HCT116 (cell line): ENCODE results near the gene ARNT2. TPM values are rescaled to one million over a fixed set of nuclear protein-coding genes. Genes with fewer than 3 reads are reported as not detected.

ENCODE experiments used
- ATAC-seq: fragments of 200-7000 bp; cut with Tn5 transposase; 2 replicates; pipeline ENCODE4 v1.9.1; 2020; ENCODE audit warnings: mild to moderate bottlenecking, moderate library complexity
- BruUV-seq: library from RNA; stranded (reverse); fragments of 400-500 nt; replicated peaks from 2 replicates; lab custom pipeline; 2021; lab: Mats Ljungman, UMichigan
- CTCF ChIA-PET: fragments of 300-600 bp; sonication (Branson Sonifier 250); formaldehyde crosslinking; loops from one replicate; lab custom pipeline; 2021; ENCODE audit warnings: antibody characterized with exemption; lab: Charles Lee
- POLR2A ChIA-PET: fragments of 300-600, 350-600 bp; sonication (Branson Sonifier 250); formaldehyde crosslinking; loops from one replicate; lab custom pipeline; 2021; ENCODE audit warnings: antibody characterized with exemption; lab: Charles Lee
- RAD21 ChIA-PET, 2 experiments: fragments of 300-600 bp; sonication (Branson Sonifier 250); formaldehyde crosslinking; loops; one replicate each; lab custom pipeline; 2023; ENCODE audit warnings: low total read pairs in 2 of 2; ENCODE audit not compliant: uncharacterized antibody in 2 of 2, unreplicated experiment in 2 of 2, low non-redundant PET in 1 of 2; lab: Charles Lee
- DNase-seq: peaks from one replicate; pipeline ENCODE4 v3.0.0-alpha.2; 2010; ENCODE audit warnings: low read depth, low spot score
- H2AFZ ChIP-seq: fragments of 200-600 bp; shearing (Covaris generic), sonication (generic); 2 replicates; pipeline ENCODE4 v1.6.1; 2017; ENCODE audit warnings: low read depth, mixed run types, mixed read lengths, antibody characterized with exemption, low read length; ENCODE audit not compliant: poor library complexity, severe bottlenecking
- H3K27ac ChIP-seq: 2 replicates; pipeline ENCODE4 v1.5.1; 2012; ENCODE audit warnings: low read depth, low read length
- H3K27me3 ChIP-seq: fragments of 200-600 bp; sonication (generic); 2 replicates; pipeline ENCODE4 v1.6.1; 2016; ENCODE audit warnings: mixed run types, low read length, mixed read lengths; ENCODE audit not compliant: insufficient read depth
- H3K36me3 ChIP-seq, 2 experiments: fragments of 200-500 bp in 1 of 2; fragments of 200-600 bp in 1 of 2; sonication (Bioruptor generic) in 1 of 2; sonication (generic) in 1 of 2; 2 replicates each; pipeline versions ENCODE4 v1.5.1 to v1.6.1; 2014 to 2016; ENCODE audit warnings: low read length in 2 of 2, inconsistent platforms in 1 of 2, mixed read lengths in 1 of 2, mixed run types in 1 of 2; ENCODE audit not compliant: insufficient read depth in 2 of 2, control insufficient read depth in 1 of 2
- H3K4me1 ChIP-seq, 2 experiments: fragments of 200-600 bp in 1 of 2; sonication (generic) in 1 of 2; 2 replicates each; pipeline versions ENCODE4 v1.5.1 to v1.6.1; 2012 to 2017; ENCODE audit warnings: low read length in 2 of 2, inconsistent platforms in 1 of 2, mild to moderate bottlenecking in 1 of 2, mixed read lengths in 1 of 2, mixed run types in 1 of 2, moderate library complexity in 1 of 2; ENCODE audit not compliant: insufficient read depth in 2 of 2, control insufficient read depth in 1 of 2
- H3K4me2 ChIP-seq: fragments of 200-600 bp; sonication (generic); 2 replicates; pipeline ENCODE4 v1.6.1; 2017; ENCODE audit warnings: mixed run types, low read length, mixed read lengths
- H3K4me3 ChIP-seq, 2 experiments: fragments of 200-600 bp in 1 of 2; sonication (generic) in 1 of 2; replicated peaks in 1 of 2; 2 replicates each; pipeline ENCODE4 v1.5.1; 2011 to 2016; ENCODE audit warnings: low read length in 2 of 2, control low read depth in 1 of 2, low read depth in 1 of 2, mild to moderate bottlenecking in 1 of 2, mixed read lengths in 1 of 2, mixed run types in 1 of 2
- H3K79me2 ChIP-seq: fragments of 200-600 bp; sonication (generic); 2 replicates; pipeline ENCODE4 v1.6.1; 2017; ENCODE audit warnings: mild to moderate bottlenecking, mixed run types, low read length, moderate library complexity, mixed read lengths; ENCODE audit not compliant: insufficient read depth
- H3K9ac ChIP-seq: fragments of 200-600 bp; sonication (generic); 2 replicates; pipeline ENCODE4 v1.6.1; 2016; ENCODE audit warnings: low read length, mixed read lengths
- H3K9me2 ChIP-seq: fragments of 200-600 bp; sonication (generic), shearing (Covaris generic); 2 replicates; pipeline ENCODE4 v1.6.1; 2017; ENCODE audit warnings: mixed run types, mild to moderate bottlenecking, moderate library complexity; ENCODE audit not compliant: insufficient read depth
- H3K9me3 ChIP-seq, 2 experiments: fragments of 200-500 bp in 1 of 2; fragments of 200-600 bp in 1 of 2; sonication (Bioruptor generic) in 1 of 2; sonication (generic) in 1 of 2; 2 replicates each; pipeline ENCODE4 v1.6.1; 2014 to 2017; ENCODE audit warnings: low read length in 2 of 2, mixed read lengths in 2 of 2, inconsistent platforms in 1 of 2, low read depth in 1 of 2, mild to moderate bottlenecking in 1 of 2, mixed run types in 1 of 2, moderate library complexity in 1 of 2; ENCODE audit not compliant: control insufficient read depth in 1 of 2, insufficient read depth in 1 of 2
- H4K20me1 ChIP-seq: fragments of 200-600 bp; sonication (generic), shearing (Covaris generic); 2 replicates; pipeline ENCODE4 v1.6.1; 2017; ENCODE audit warnings: mixed run types, mild to moderate bottlenecking, moderate library complexity; ENCODE audit not compliant: insufficient read depth
- ATF3 ChIP-seq: IDR thresholded peaks from 2 replicates; pipeline ENCODE4 v1.6.1; 2012
- CBX3 ChIP-seq: IDR thresholded peaks from 2 replicates; pipeline ENCODE4 v1.6.1; 2012; ENCODE audit warnings: low read depth
- CEBPB ChIP-seq: IDR thresholded peaks from 2 replicates; pipeline ENCODE4 v1.6.1; 2012; ENCODE audit warnings: low read depth
- EGR1 ChIP-seq: IDR thresholded peaks from 2 replicates; pipeline ENCODE4 v1.6.1; 2012; ENCODE audit warnings: low read depth
- ELF1 ChIP-seq: IDR thresholded peaks from 2 replicates; pipeline ENCODE4 v1.6.1; 2012; ENCODE audit warnings: low read depth, borderline replicate concordance
- EZH2 ChIP-seq: fragments of 200-600 bp; sonication (generic); IDR thresholded peaks from 2 replicates; pipeline ENCODE4 v1.6.1; 2017; ENCODE audit warnings: antibody characterized with exemption, mixed run types
- FOSL1 ChIP-seq: IDR thresholded peaks from 2 replicates; pipeline ENCODE4 v1.6.1; 2012; ENCODE audit warnings: low read depth
- MAX ChIP-seq: IDR thresholded peaks from 2 replicates; pipeline ENCODE4 v1.6.1; 2012
- POLR2A ChIP-seq: IDR thresholded peaks from 2 replicates; pipeline ENCODE4 v1.7.0; 2011; ENCODE audit warnings: borderline replicate concordance; ENCODE audit not compliant: insufficient read depth, insufficient read length; ENCODE audit errors: extremely low read depth
- POLR2AphosphoS5 ChIP-seq: IDR thresholded peaks from 2 replicates; pipeline ENCODE4 v1.6.1; 2011; ENCODE audit warnings: mild to moderate bottlenecking, low read depth, low read length, moderate library complexity
- RAD21 ChIP-seq: IDR thresholded peaks from 2 replicates; pipeline ENCODE4 v1.6.1; 2012; ENCODE audit warnings: low read depth, mild to moderate bottlenecking
- SIN3A ChIP-seq: IDR thresholded peaks from 2 replicates; pipeline ENCODE4 v1.6.1; 2012; ENCODE audit warnings: low read depth
- SRF ChIP-seq: IDR thresholded peaks from 2 replicates; pipeline ENCODE4 v1.6.1; 2012; ENCODE audit warnings: low read depth
- YY1 ChIP-seq: IDR thresholded peaks from 2 replicates; pipeline ENCODE4 v1.6.1; 2011; ENCODE audit warnings: low read length, low read depth, moderate library complexity, mild to moderate bottlenecking; ENCODE audit not compliant: insufficient replicate concordance; ENCODE audit errors: extremely low read depth
- ZBTB33 ChIP-seq: IDR thresholded peaks from 2 replicates; pipeline ENCODE4 v1.6.1; 2011; ENCODE audit warnings: mild to moderate bottlenecking, low read length, moderate library complexity; ENCODE audit not compliant: insufficient replicate concordance; ENCODE audit errors: extremely low read depth
- ZFX ChIP-seq: fragments of 450-650 bp; IDR thresholded peaks from 2 replicates; pipeline ENCODE4 v1.6.1; 2017
- ZNF274 ChIP-seq: fragments of 200-500 bp; sonication (Bioruptor generic); IDR thresholded peaks from 2 replicates; pipeline ENCODE4 v1.6.1; 2014; ENCODE audit warnings: mild to moderate bottlenecking, low read depth, low read length, inconsistent platforms
- intact Hi-C: fragments of 100-400 bp; cut with micrococcal nuclease; formaldehyde crosslinking; loops from 2 replicates; pipeline ENCODE4 v1.10.0; 2022
- total RNA-seq: library from RNA; stranded (reverse); gene quantifications from one replicate; pipeline ENCODE4 v1.2.1, GENCODE V29; 2021; ENCODE audit not compliant: unreplicated experiment

ARNT2 gene
- total RNA-seq, 1 experiment from 2014 or later = 3.0 TPM

GRCh38 chr15:80466543-80466942 lies 62.4 kb downstream of the ARNT2 start:
- Histone ChIP-seq H3K79me2 (no peaks in the 10 kb centered on the region), H2AFZ (no peak overlapping the region), H3K36me3 (no peaks in the 10 kb centered on the region; a peak in 1 of 4 replicates), H3K9ac (no peak overlapping the region), H3K4me1 (no peaks in the 10 kb centered on the region), H3K9me2 (no peaks in the 10 kb centered on the region), H3K27me3 (no peaks in the 10 kb centered on the region), H3K4me3 (no peak overlapping the region), H3K9me3 (no peaks in the 10 kb centered on the region), H4K20me1 (no peaks in the 10 kb centered on the region), H3K27ac (no peak overlapping the region), H3K4me2 (no peak overlapping the region)
- no TSS peak for BruUV-seq
- ChIA-PET POLR2A (no interaction called here), CTCF (no interaction called here), RAD21 (no interaction called here)
- ATAC-seq (no peak), DNase-seq (no peak)
- TF ChIP-seq FOSL1 (no peak), ZBTB33 (no peak), POLR2AphosphoS5 (no peak), CBX3 (no peak), MAX (no peak), ELF1 (no peak), POLR2A (no peak), SIN3A (no peak), CEBPB (no peak), RAD21 (no peak), YY1 (no peak), ZNF274 (no peak), EZH2 (no peak), SRF (no peak), ZFX (no peak), ATF3 (no peak), EGR1 (no peak)
- intact Hi-C loops = no loop called here
